Measurements from ENCODE around the gene IGF2. TPM values are rescaled to one million over a fixed set of nuclear protein-coding genes. Genes with fewer than 3 reads are reported as not detected.

Gene IGF2
- total and polyA plus RNA-seq, 2 donors (not counting 1 experiment from before 2014, with no cell fraction given) = not detected

DNA sequence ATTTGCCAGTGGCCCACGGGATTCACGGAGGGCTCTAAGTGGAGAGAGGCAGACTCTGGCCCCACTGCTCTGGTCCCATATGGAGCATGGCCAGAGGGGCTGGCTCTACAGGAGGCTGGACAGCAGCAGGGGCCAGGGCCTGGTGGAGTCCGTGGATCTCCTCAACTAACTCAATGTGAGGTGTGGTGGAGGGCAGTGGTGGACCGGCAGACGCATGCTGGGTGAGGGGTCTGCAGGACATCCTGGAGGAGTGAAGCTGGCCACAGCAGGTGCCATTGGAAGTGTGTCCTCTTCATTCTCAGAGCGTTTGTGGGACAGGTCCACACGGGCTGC is 15.6 kb downstream of the IGF2 start:
- TF ChIP-seq, protein P1, sequence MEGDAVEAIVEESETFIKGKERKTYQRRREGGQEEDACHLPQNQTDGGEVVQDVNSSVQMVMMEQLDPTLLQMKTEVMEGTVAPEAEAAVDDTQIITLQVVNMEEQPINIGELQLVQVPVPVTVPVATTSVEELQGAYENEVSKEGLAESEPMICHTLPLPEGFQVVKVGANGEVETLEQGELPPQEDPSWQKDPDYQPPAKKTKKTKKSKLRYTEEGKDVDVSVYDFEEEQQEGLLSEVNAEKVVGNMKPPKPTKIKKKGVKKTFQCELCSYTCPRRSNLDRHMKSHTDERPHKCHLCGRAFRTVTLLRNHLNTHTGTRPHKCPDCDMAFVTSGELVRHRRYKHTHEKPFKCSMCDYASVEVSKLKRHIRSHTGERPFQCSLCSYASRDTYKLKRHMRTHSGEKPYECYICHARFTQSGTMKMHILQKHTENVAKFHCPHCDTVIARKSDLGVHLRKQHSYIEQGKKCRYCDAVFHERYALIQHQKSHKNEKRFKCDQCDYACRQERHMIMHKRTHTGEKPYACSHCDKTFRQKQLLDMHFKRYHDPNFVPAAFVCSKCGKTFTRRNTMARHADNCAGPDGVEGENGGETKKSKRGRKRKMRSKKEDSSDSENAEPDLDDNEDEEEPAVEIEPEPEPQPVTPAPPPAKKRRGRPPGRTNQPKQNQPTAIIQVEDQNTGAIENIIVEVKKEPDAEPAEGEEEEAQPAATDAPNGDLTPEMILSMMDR (IDR thresholded peaks at IDR 0.05) = no peak
- TF ChIP-seq EZH2 (IDR thresholded peaks at IDR 0.05; ENCODE audit: borderline replicate concordance, insufficient read depth, low read depth, low read length, poor library complexity, severe bottlenecking) = no peak
- POLR2A ChIA-PET = no interaction called here

DNA sequence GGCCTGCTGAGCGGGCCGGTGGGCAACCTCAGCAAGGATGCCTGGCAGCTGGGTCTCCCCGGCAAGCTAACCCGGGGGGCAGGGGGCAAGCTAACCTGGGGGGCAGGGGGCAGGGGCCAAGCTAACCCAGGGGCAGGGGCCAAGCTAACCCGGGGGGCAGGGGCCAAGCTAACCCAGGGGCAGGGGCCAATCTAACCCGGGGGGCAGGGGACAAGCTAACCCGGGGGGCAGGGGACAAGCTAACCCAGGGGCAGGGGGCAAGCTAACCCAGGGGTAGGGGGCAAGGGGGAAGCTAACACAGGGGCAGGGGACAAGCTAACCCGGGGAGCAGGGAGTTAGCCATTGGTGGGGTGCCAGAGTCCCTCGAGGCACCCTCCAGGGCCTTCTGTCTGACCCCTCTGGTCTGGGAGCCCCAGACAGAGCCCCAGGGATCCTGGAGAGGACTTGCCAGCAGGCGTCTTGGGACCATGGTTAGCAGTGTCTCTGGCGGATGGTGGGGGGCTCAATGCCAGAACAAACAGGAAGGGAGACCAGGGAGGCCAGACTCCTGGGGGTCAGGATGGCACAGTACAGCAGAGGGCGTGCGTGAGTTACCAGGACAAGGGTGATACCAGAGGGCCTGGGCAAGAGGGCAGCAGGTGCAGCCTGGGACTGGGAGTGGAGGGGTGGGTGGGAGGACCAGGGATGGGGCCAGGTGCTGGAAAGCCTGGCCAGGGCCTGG is 16.1 kb downstream of the IGF2 start:
- ATAC-seq (ENCODE audit: low read depth) (no peak), DNase-seq (no peak)
- no peaks in the 10 kb centered on the region for H4K20me1 ChIP-seq (ENCODE audit: control insufficient read depth, insufficient read depth, low read length, poor library complexity, severe bottlenecking)
- H2AFZ ChIP-seq (ENCODE audit: insufficient read depth, low read depth, low read length, poor library complexity, severe bottlenecking) = no peak overlapping the region
- intact Hi-C loops (cut with micrococcal nuclease) = no loop called here
- H3K4me3 ChIP-seq (ENCODE audit: control extremely low read depth in 1 of 5, extremely low read depth in 1 of 5, insufficient read depth in 1 of 5, low read depth in 2 of 5, low read length in 4 of 5) = no peak overlapping the region
- Mint-ChIP-seq H3K4me3 (no peak overlapping the region), H3K27me3 (peaks cover 20% of the 10 kb centered on the region), H3K4me1 (no peaks in the 10 kb centered on the region), H3K9me3 (ENCODE audit: insufficient read depth) (peaks cover 4% of the 10 kb centered on the region), H3K27ac (no peak overlapping the region)
- no peak overlapping the region for H3K9ac ChIP-seq (ENCODE audit: low read length)
- H3K79me2 ChIP-seq (ENCODE audit: control insufficient read depth, insufficient read depth, low read length) = no peaks in the 10 kb centered on the region
- H3K36me3 ChIP-seq (replicated peaks in 1 of 2; ENCODE audit: control extremely low read depth in 1 of 2, control insufficient read depth in 1 of 2, extremely low read depth in 1 of 2, insufficient read depth in 2 of 2, low read length in 1 of 2) = no peaks in the 10 kb centered on the region
- H3K4me1 ChIP-seq (ENCODE audit: control insufficient read depth in 2 of 2, insufficient read depth in 2 of 2, low read length in 2 of 2) = no peaks in the 10 kb centered on the region
- no peaks in the 10 kb centered on the region for H3K9me3 ChIP-seq (ENCODE audit: control extremely low read depth in 1 of 3, control insufficient read depth in 2 of 3, insufficient read depth in 1 of 3, low read length in 2 of 3)
- CTCF ChIA-PET = no interaction called here
- POLR2A ChIA-PET = no interaction called here
- WGBS (ENCODE audit: insufficient coverage) = 96% methylated on average over 9 of the region's 13 CpGs
- no peak overlapping the region for H3K4me2 ChIP-seq (replicated peaks; ENCODE audit: low read depth, low read length, poor library complexity, severe bottlenecking)
- TF ChIP-seq, protein P1 (IDR thresholded peaks at IDR 0.05) = no peak
- TF ChIP-seq EZH2 (IDR thresholded peaks at IDR 0.05; ENCODE audit: borderline replicate concordance, insufficient read depth, low read depth, low read length, poor library complexity, severe bottlenecking) = no peak
- H3K27me3 ChIP-seq (replicated peaks in 1 of 4; ENCODE audit: control extremely low read depth in 1 of 4, control insufficient read depth in 3 of 4, insufficient read depth in 4 of 4, low read length in 3 of 4) = peaks cover 0 to 21% (median 5%) of the 10 kb centered on the region in 4 experiments
- no peak overlapping the region for H3K27ac ChIP-seq (ENCODE audit: low read length in 2 of 2)

More for the DNA sequence above, 15.6 kb downstream of the IGF2 start:
- H3K9ac ChIP-seq (ENCODE audit: low read length) = no peak overlapping the region
- no peaks in the 10 kb centered on the region for H3K79me2 ChIP-seq (ENCODE audit: control insufficient read depth, insufficient read depth, low read length)
- H3K4me1 Mint-ChIP-seq = no peaks in the 10 kb centered on the region
- no peak overlapping the region for H3K4me3 Mint-ChIP-seq
- no peaks in the 10 kb centered on the region for H3K36me3 ChIP-seq (replicated peaks in 1 of 2; ENCODE audit: control extremely low read depth in 1 of 2, control insufficient read depth in 1 of 2, extremely low read depth in 1 of 2, insufficient read depth in 2 of 2, low read length in 1 of 2)
- H3K4me3 ChIP-seq (ENCODE audit: control extremely low read depth in 1 of 5, extremely low read depth in 1 of 5, insufficient read depth in 1 of 5, low read depth in 2 of 5, low read length in 4 of 5) = no peak overlapping the region
- no peaks in the 10 kb centered on the region for H3K9me3 ChIP-seq (ENCODE audit: control extremely low read depth in 1 of 3, control insufficient read depth in 2 of 3, insufficient read depth in 1 of 3, low read length in 2 of 3)
- WGBS (ENCODE audit: insufficient coverage) = 88% methylated on average over 6 of the region's 7 CpGs
- H3K27me3 ChIP-seq (replicated peaks in 1 of 4; ENCODE audit: control extremely low read depth in 1 of 4, control insufficient read depth in 3 of 4, insufficient read depth in 4 of 4, low read length in 3 of 4) = peaks cover 0 to 21% (median 5%) of the 10 kb centered on the region in 4 experiments
- H3K27me3 Mint-ChIP-seq = peaks cover 16% of the 10 kb centered on the region
- DNase-seq = no peak
- peaks cover 4% of the 10 kb centered on the region for H3K9me3 Mint-ChIP-seq (ENCODE audit: insufficient read depth)
- H3K4me2 ChIP-seq (replicated peaks; ENCODE audit: low read depth, low read length, poor library complexity, severe bottlenecking) = no peak overlapping the region
- H3K27ac ChIP-seq (ENCODE audit: low read length in 2 of 2) = no peak overlapping the region
- CTCF ChIA-PET = interaction anchor here (1.2 kb wide), 1 partner anchor 28 kb away, joined by 3 read pairs; no protein-coding TSS in a partner anchor
- ATAC-seq (ENCODE audit: low read depth) = no peak
- H3K4me1 ChIP-seq (ENCODE audit: control insufficient read depth in 2 of 2, insufficient read depth in 2 of 2, low read length in 2 of 2) = no peaks in the 10 kb centered on the region
- no peak overlapping the region for H3K27ac Mint-ChIP-seq
- no peaks in the 10 kb centered on the region for H4K20me1 ChIP-seq (ENCODE audit: control insufficient read depth, insufficient read depth, low read length, poor library complexity, severe bottlenecking)
- H2AFZ ChIP-seq (ENCODE audit: insufficient read depth, low read depth, low read length, poor library complexity, severe bottlenecking) = no peak overlapping the region
- intact Hi-C loops (cut with micrococcal nuclease) = no loop called here

Measured in B cell (primary cell).